GM13976 (cell line): ENCODE results near the gene VPS16.

Experiments
- DNase-seq: peaks from one replicate; pipeline ENCODE4 v3.0.0; 2012; ENCODE audit warnings: low spot score
- in situ Hi-C: fragments of 300-500 bp; cut with MboI; formaldehyde crosslinking; loops from one replicate; pipeline ENCODE4 v1.12.0; 2022; ENCODE audit warnings: low sequenced_read_pairs, mixed read lengths, inconsistent platforms; ENCODE audit not compliant: unreplicated experiment
- TF ChIP-seq, protein P1 (sequence below): IDR thresholded peaks from 2 replicates; pipeline ENCODE4 v1.5.1; 2012; ENCODE audit warnings: borderline replicate concordance, mild to moderate bottlenecking; ENCODE audit not compliant: insufficient read depth; ENCODE audit errors: extremely low read depth, missing control alignments, control extremely low read depth

VPS16 gene

GRCh38 chr20:2851086-2851485 is 10.5 kb downstream of the VPS16 start:
- in situ Hi-C loops: no loop called here
- TF ChIP-seq, protein P1, sequence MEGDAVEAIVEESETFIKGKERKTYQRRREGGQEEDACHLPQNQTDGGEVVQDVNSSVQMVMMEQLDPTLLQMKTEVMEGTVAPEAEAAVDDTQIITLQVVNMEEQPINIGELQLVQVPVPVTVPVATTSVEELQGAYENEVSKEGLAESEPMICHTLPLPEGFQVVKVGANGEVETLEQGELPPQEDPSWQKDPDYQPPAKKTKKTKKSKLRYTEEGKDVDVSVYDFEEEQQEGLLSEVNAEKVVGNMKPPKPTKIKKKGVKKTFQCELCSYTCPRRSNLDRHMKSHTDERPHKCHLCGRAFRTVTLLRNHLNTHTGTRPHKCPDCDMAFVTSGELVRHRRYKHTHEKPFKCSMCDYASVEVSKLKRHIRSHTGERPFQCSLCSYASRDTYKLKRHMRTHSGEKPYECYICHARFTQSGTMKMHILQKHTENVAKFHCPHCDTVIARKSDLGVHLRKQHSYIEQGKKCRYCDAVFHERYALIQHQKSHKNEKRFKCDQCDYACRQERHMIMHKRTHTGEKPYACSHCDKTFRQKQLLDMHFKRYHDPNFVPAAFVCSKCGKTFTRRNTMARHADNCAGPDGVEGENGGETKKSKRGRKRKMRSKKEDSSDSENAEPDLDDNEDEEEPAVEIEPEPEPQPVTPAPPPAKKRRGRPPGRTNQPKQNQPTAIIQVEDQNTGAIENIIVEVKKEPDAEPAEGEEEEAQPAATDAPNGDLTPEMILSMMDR: no peak

GRCh38 chr20:2858591-2858990 is 18.0 kb downstream of the VPS16 start:
- no peak for DNase-seq
- TF ChIP-seq, protein P1: no peak
- in situ Hi-C loops: no loop called here

More at GRCh38 chr20:2851086-2851485, 10.5 kb downstream of the VPS16 start:
- DNase-seq: peak; percentile 5

GRCh38 chr20:2859330-2860121 is 19.0 kb downstream of the VPS16 start:
- in situ Hi-C loops: no loop called here
- peak; percentile 13 for DNase-seq
- TF ChIP-seq, protein P1: no peak

DNA sequence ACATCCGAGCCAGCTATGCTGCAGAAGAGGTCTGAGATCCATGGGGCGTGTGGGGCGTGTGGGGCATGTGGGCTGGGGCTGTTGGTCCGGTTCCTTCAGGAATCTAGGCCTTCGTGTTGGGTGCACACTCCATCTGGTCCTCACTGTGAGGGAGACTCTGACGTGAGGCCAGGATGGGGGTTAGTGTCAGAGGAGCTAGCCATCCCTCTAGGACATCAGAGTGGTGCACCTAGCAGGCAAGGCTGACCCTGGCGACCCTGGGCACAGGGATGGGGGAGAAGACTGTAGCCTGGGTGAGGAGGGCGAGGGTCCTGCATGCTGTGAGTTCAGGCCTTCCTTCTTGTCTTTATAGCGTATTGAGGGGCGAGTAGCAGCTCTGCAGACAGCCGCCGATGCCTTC is 24.1 kb downstream of the VPS16 start:
- TF ChIP-seq, protein P1: no peak
- no peak for DNase-seq
- in situ Hi-C loops: no loop called here

- TF ChIP-seq, protein P1: no peak
- no peak for DNase-seq
- in situ Hi-C loops: no loop called here
These were observed 24.6 kb downstream of the VPS16 start for GRCh38 chr20:2865101-2865500.

GRCh38 chr20:2865630-2866029 is 25.1 kb downstream of the VPS16 start:
- no peak for DNase-seq
- TF ChIP-seq, protein P1: no peak

GRCh38 chr20:2866236-2866635 is 25.7 kb downstream of the VPS16 start:
- in situ Hi-C loops: no loop called here
- no peak for DNase-seq
- TF ChIP-seq, protein P1: no peak

More at GRCh38 chr20:2865630-2866029, 25.1 kb downstream of the VPS16 start:
- in situ Hi-C loops: no loop called here
